ENCODE results near the gene GULP1. TPM values are rescaled to one million over a fixed set of nuclear protein-coding genes. Genes with fewer than 3 reads are reported as not detected.

The GULP1 gene
- total and polyA plus RNA-seq, 2 of the 13 experiments (the other 11 are each of a cell fraction or from before 2014, with no cell fraction given), result 0.15 TPM; not detected in 1

- Histone ChIP-seq H3K27me3 (ENCODE audit: control insufficient read depth in 1 of 2, insufficient read depth in 2 of 2, low read length in 2 of 2) (no peaks in the 10 kb centered on the region), H3K27ac (ENCODE audit: extremely low read length, insufficient read depth, low read length) (no peak overlapping the region), H3K4me1 (ENCODE audit: insufficient read depth, low read length) (no peaks in the 10 kb centered on the region), H2AFZ (ENCODE audit: low read length) (no peak overlapping the region), H4K20me1 (ENCODE audit: insufficient read depth, low read length) (no peaks in the 10 kb centered on the region), H3K4me3 (replicated peaks in 1 of 3; ENCODE audit: insufficient read depth in 1 of 3, low read depth in 2 of 3, low read length in 3 of 3) (no peak overlapping the region), H3K4me2 (ENCODE audit: low read depth, low read length) (no peak overlapping the region), H3K9me3 (ENCODE audit: low read length) (no peaks in the 10 kb centered on the region), H3K36me3 (replicated peaks in 1 of 2; ENCODE audit: control insufficient read depth in 1 of 2, insufficient read depth in 2 of 2, low read length in 2 of 2) (no peaks in the 10 kb centered on the region), H3K9ac (ENCODE audit: insufficient read depth, low read depth, low read length) (no peak overlapping the region), H3K79me2 (ENCODE audit: insufficient read depth, low read length) (no peaks in the 10 kb centered on the region)
- FAIRE-seq, result no peak
- BruUV-seq (replicated peaks), result no TSS peak
- TF ChIP-seq ZNF777 (CRISPR knock-in tag; IDR thresholded peaks at IDR 0.05), result no peak
- no peak for TF ChIP-seq SAP130 (CRISPR knock-in tag; IDR thresholded peaks at IDR 0.05; ENCODE audit: low read depth)
- no peak for TF ChIP-seq ZNF513 (CRISPR knock-in tag; conservative IDR thresholded peaks at IDR 0.05)
- TF ChIP-seq ZNF225 (CRISPR knock-in tag; IDR thresholded peaks at IDR 0.05), result no peak
- TF ChIP-seq ZNF543 (CRISPR knock-in tag; IDR thresholded peaks at IDR 0.05), result no peak
- no peak for TF ChIP-seq ZNF609 (CRISPR knock-in tag; IDR thresholded peaks at IDR 0.05; ENCODE audit: borderline replicate concordance)
- TF ChIP-seq THRA (CRISPR knock-in tag; IDR thresholded peaks at IDR 0.05; ENCODE audit: borderline replicate concordance), result no peak
- no peak for TF ChIP-seq NR1H2 (CRISPR knock-in tag; IDR thresholded peaks at IDR 0.05; ENCODE audit: borderline replicate concordance, low read depth)
- TF ChIP-seq ZBTB39 (CRISPR knock-in tag; IDR thresholded peaks at IDR 0.05), result no peak
- TF ChIP-seq FOXO1 (CRISPR knock-in tag; IDR thresholded peaks at IDR 0.05), result no peak
- no peak for TF ChIP-seq ZNF20 (CRISPR knock-in tag; IDR thresholded peaks at IDR 0.05)
- TF ChIP-seq HES4 (CRISPR knock-in tag; IDR thresholded peaks at IDR 0.05; ENCODE audit: borderline replicate concordance), result no peak
- no peak for TF ChIP-seq ZNF138 (CRISPR knock-in tag; IDR thresholded peaks at IDR 0.05; ENCODE audit: low read depth)
- intact Hi-C loops (cut with micrococcal nuclease; ENCODE audit: unreplicated experiment), result no loop called here
- 0% methylated on average over 1 of the region's 1 CpG for WGBS (ENCODE audit: low lambda C conversion rate)
- in situ Hi-C loops (cut with HindIII; ENCODE audit: extremely low pct_ligation_motif_present, low pct_unique_long_range_greater_than_20kb), result no loop called here
- ATAC-seq, result no peak
- ChIA-PET POLR2A (no interaction called here), CTCF (ENCODE audit: low intra/inter-chr PET ratio, low total read pairs) (no interaction called here)
- no peak for DNase-seq (ENCODE audit: low spot score)
These were observed 34.6 kb downstream of the GULP1 start for GRCh38 chr2:188326290-188326668.

All from HepG2 (cell line).